SK-N-SH (cell line): Measurements from ENCODE around the gene TIMM17A. TPM values are rescaled to one million over a fixed set of nuclear protein-coding genes. Genes with fewer than 3 reads are reported as not detected.

ENCODE experiments used
- CTCF ChIA-PET: fragments of 300-600, 350-600 bp; formaldehyde crosslinking; extraction: SDS; loops from one replicate; lab custom pipeline; 2021; lab: Yijun Ruan, JAX
- POLR2A ChIA-PET: fragments of 350-600 bp; sonication (Branson Sonifier 250); formaldehyde crosslinking; extraction: SDS; loops from one replicate; lab custom pipeline; 2020; ENCODE audit warnings: antibody characterized with exemption, inconsistent platforms; lab: Yijun Ruan, JAX
- DNase-seq: peaks from one replicate; pipeline ENCODE4 v3.0.0; 2012
- H2AFZ ChIP-seq: fragments of 200-600 bp; sonication (generic); 2 replicates; pipeline ENCODE4 v1.8.1; 2016; ENCODE audit warnings: antibody characterized with exemption, mild to moderate bottlenecking, low read depth
- H3F3A ChIP-seq: fragments of 200-600 bp; sonication (generic); replicated peaks from 2 replicates; pipeline ENCODE3; 2016; ENCODE audit warnings: antibody characterized with exemption, mild to moderate bottlenecking; ENCODE audit not compliant: insufficient read depth
- H3K27ac ChIP-seq, 2 experiments: fragments of 200-500 bp in 1 of 2; fragments of 200-600 bp in 1 of 2; sonication (Bioruptor generic) in 1 of 2; sonication (generic), shearing (Covaris generic) in 1 of 2; 2 replicates each; pipeline versions ENCODE4 v1.5.1 to v1.6.1; 2014 to 2016; ENCODE audit warnings: low read depth in 2 of 2, inconsistent platforms in 1 of 2, low read length in 1 of 2, mild to moderate bottlenecking in 1 of 2, mixed read lengths in 1 of 2
- H3K27me3 ChIP-seq: fragments of 200-600 bp; sonication (generic), shearing (Covaris generic); 2 replicates; pipeline ENCODE4 v1.6.1; 2016; ENCODE audit warnings: mixed run types; ENCODE audit not compliant: insufficient read depth
- H3K36me3 ChIP-seq, 2 experiments: fragments of 200-500 bp in 1 of 2; fragments of 200-600 bp in 1 of 2; sonication (Bioruptor generic) in 1 of 2; sonication (generic) in 1 of 2; replicated peaks in 1 of 2; 2 replicates each; pipeline versions ENCODE3 to v1.5.1; 2014 to 2016; ENCODE audit warnings: low read length in 1 of 2, mild to moderate bottlenecking in 1 of 2; ENCODE audit not compliant: insufficient read depth in 2 of 2, control insufficient read depth in 1 of 2
- H3K4me1 ChIP-seq, 2 experiments: fragments of 200-500 bp in 1 of 2; fragments of 200-600 bp in 1 of 2; sonication (Bioruptor generic) in 1 of 2; sonication (generic), shearing (Covaris generic) in 1 of 2; 2 replicates each; pipeline versions ENCODE4 v1.5.1 to v1.6.1; 2014 to 2016; ENCODE audit warnings: low read depth in 1 of 2, low read length in 1 of 2, mixed run types in 1 of 2; ENCODE audit not compliant: insufficient read depth in 2 of 2, control insufficient read depth in 1 of 2
- H3K4me2 ChIP-seq: fragments of 200-600 bp; sonication (generic), shearing (Covaris generic); 2 replicates; pipeline ENCODE4 v1.6.1; 2017; ENCODE audit warnings: mixed run types
- H3K4me3 ChIP-seq, 2 experiments: fragments of 200-500 bp in 1 of 2; fragments of 200-600 bp in 1 of 2; sonication (Bioruptor generic) in 1 of 2; sonication (generic), shearing (Covaris generic) in 1 of 2; 2 replicates each; pipeline versions ENCODE4 v1.5.1 to v1.8.1; 2014 to 2016; ENCODE audit warnings: low read depth in 2 of 2, inconsistent platforms in 1 of 2, low read length in 1 of 2, mild to moderate bottlenecking in 1 of 2, mixed read lengths in 1 of 2, moderate library complexity in 1 of 2
- H3K79me2 ChIP-seq: fragments of 200-600 bp; sonication (generic); 2 replicates; pipeline ENCODE4 v1.8.1; 2017; ENCODE audit warnings: mild to moderate bottlenecking; ENCODE audit not compliant: insufficient read depth
- H3K9ac ChIP-seq: fragments of 200-600 bp; sonication (generic); 2 replicates; pipeline ENCODE4 v1.6.1; 2017; ENCODE audit warnings: mixed run types
- H3K9me2 ChIP-seq: fragments of 200-600 bp; sonication (generic); 2 replicates; pipeline ENCODE4 v1.6.1; 2017; ENCODE audit warnings: mixed run types
- H3K9me3 ChIP-seq: fragments of 200-600 bp; sonication (generic); 2 replicates; pipeline ENCODE4 v1.6.1; 2017; ENCODE audit warnings: mixed run types, mild to moderate bottlenecking, moderate library complexity
- H4K20me1 ChIP-seq: fragments of 200-600 bp; sonication (generic); 2 replicates; pipeline ENCODE4 v1.6.1; 2017; ENCODE audit warnings: mild to moderate bottlenecking, mixed run types; ENCODE audit not compliant: insufficient read depth
- CHD2 ChIP-seq: fragments of 150-350 bp; IDR thresholded peaks from 2 replicates; pipeline ENCODE4 v1.6.1; 2018; ENCODE audit warnings: low read length; ENCODE audit not compliant: partially characterized antibody
- FOSL2 ChIP-seq: IDR thresholded peaks from 2 replicates; pipeline ENCODE4 v1.4.0; 2012; ENCODE audit warnings: low read depth, mild to moderate bottlenecking, moderate library complexity, borderline replicate concordance
- FOXJ3 ChIP-seq: sonication (generic); formaldehyde crosslinking; IDR thresholded peaks from 2 replicates; pipeline ENCODE4 v1.5.1; 2020; ENCODE audit warnings: mild to moderate bottlenecking, missing genetic modification reagents
- GATA2 ChIP-seq: sonication (generic); formaldehyde crosslinking; IDR thresholded peaks from 2 replicates; pipeline ENCODE4 v1.5.0; 2020; ENCODE audit warnings: mild to moderate bottlenecking, missing genetic modification reagents
- JUND ChIP-seq: IDR thresholded peaks from 2 replicates; pipeline ENCODE4 v1.4.0; 2012
- MEF2A ChIP-seq: IDR thresholded peaks from 2 replicates; pipeline ENCODE4 v1.4.0; 2012; ENCODE audit warnings: low read depth, borderline replicate concordance
- NFIC ChIP-seq: IDR thresholded peaks from 2 replicates; pipeline ENCODE4 v1.4.0; 2012; ENCODE audit warnings: borderline replicate concordance
- NRF1 ChIP-seq: IDR thresholded peaks from 2 replicates; pipeline ENCODE4 v1.6.1; 2012; ENCODE audit warnings: low read depth, mild to moderate bottlenecking, low read length
- POLR2AphosphoS5 ChIP-seq: IDR thresholded peaks from 2 replicates; pipeline ENCODE4 v1.6.1; 2012; ENCODE audit warnings: low read depth, low read length
- RCOR1 ChIP-seq: fragments of 150-350 bp; IDR thresholded peaks from 2 replicates; pipeline ENCODE4 v1.6.1; 2017; ENCODE audit warnings: antibody characterized with exemption, low read length
- RFX5 ChIP-seq: IDR thresholded peaks from 2 replicates; pipeline ENCODE4 v1.6.1; 2012; ENCODE audit warnings: mild to moderate bottlenecking, improper control_type of control experiment, low read length
- RXRA ChIP-seq: IDR thresholded peaks from 2 replicates; pipeline ENCODE4 v1.4.0; 2012; ENCODE audit warnings: low read depth, mild to moderate bottlenecking, borderline replicate concordance
- TAF1 ChIP-seq: IDR thresholded peaks from 2 replicates; pipeline ENCODE4 v1.6.1; 2012; ENCODE audit warnings: low read depth, mild to moderate bottlenecking, low read length, moderate library complexity, borderline replicate concordance
- TCF12 ChIP-seq: IDR thresholded peaks from 2 replicates; pipeline ENCODE4 v1.4.0; 2012
- YY1 ChIP-seq: IDR thresholded peaks from 2 replicates; pipeline ENCODE4 v1.4.0; 2012; ENCODE audit warnings: low read depth, mild to moderate bottlenecking
- WGBS: methylation state at CpG from one replicate; pipeline ENCODE4 v1.1.6; 2017; ENCODE audit warnings: low lambda C conversion rate; 5-methylcytosine and 5-hydroxymethylcytosine counted together
- polyA plus RNA-seq, 3 experiments: library from polyadenylated mRNA; depleted of rRNA; stranded (reverse); fragments of >200 nt; gene quantifications; 2 replicates each; pipeline ENCODE4 v1.2.3, GENCODE V29; 2012
- TF ChIP-seq, protein P1 (sequence below): IDR thresholded peaks from 2 replicates; pipeline ENCODE4 v1.4.0; 2012; ENCODE audit warnings: low read depth, borderline replicate concordance
- TF ChIP-seq, protein P2 (sequence below): fragments of 150-350 bp; IDR thresholded peaks from 2 replicates; pipeline ENCODE4 v1.6.1; 2017; ENCODE audit warnings: antibody characterized with exemption, low read length, low read depth, borderline replicate concordance
- TF ChIP-seq, protein P3 (sequence below): IDR thresholded peaks from 2 replicates; pipeline ENCODE4 v1.4.0; 2012; ENCODE audit warnings: low read depth
- TF ChIP-seq, protein P4 (sequence below): IDR thresholded peaks from 2 replicates; pipeline ENCODE4 v1.4.0; 2012; ENCODE audit warnings: low read depth, borderline replicate concordance
- TF ChIP-seq, protein P5 (sequence below): IDR thresholded peaks from 2 replicates; pipeline ENCODE4 v1.6.1; 2012; ENCODE audit warnings: mild to moderate bottlenecking, low read depth, low read length, moderate library complexity
- TF ChIP-seq, protein P6 (sequence below): fragments of 150-350 bp; IDR thresholded peaks from 2 replicates; pipeline ENCODE4 v1.6.1; 2016; ENCODE audit warnings: mild to moderate bottlenecking, low read depth, low read length
- TF ChIP-seq, protein P7 (sequence below): IDR thresholded peaks from 2 replicates; pipeline ENCODE4; 2012

The TIMM17A gene
- 33.6 and 51.6 TPM in 2 replicates for polyA plus RNA-seq (2012; rRNA removed)
- polyA plus RNA-seq (2012; cell fraction: cytosol; rRNA removed): 59.3 and 72.7 TPM in 2 replicates
- 20.6 and 39.2 TPM in 2 replicates for polyA plus RNA-seq (2012; cell fraction: nucleus; rRNA removed)

DNA sequence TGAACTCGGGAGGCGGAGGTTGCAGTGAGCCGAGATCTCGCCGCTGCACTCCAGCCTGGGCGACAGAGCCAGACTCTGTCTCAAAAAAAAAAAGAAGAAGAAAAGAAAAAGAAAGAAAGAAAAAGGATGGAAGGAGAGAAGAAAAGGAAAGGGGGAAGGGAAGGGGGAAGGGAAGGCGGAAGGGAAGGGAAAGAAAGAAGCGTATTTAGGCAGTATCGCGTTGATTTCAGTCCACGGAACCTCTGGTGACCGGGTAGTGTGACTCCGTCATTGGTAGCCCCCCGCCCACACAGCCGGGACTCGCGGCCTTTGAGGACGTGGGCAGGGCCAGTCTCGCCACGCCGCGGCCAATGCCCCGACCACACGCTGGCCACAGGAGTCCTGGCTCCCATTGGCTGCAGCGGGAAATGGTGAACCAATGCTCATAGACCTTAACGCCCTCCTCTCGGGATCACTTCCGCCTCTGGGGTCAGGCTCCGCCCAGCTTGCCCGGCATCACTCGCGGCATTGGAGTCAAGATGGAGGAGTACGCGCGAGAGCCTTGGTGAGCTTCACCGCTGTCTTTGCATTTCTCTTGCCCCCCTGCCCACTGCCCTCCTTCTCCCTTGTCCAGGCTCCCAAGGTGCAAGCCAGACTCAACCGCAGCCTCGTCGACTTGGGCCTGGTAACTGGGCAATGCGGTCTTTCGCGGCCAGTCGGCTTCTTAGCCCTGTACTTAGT lies at the start of gene TIMM17A:
TSS of gene TIMM17A (plus strand) at position 495 of the 720 bp plus-strand sequence. CDS start at position 519, 24 bp downstream.
- ChIA-PET CTCF (interaction anchor here (0.9 to 6.4 kb wide), 5 partner anchors 9 to 60 kb away, joined by 3 to 49 read pairs (median 4); partner anchors contain the start of gene LMOD1), POLR2A (interaction anchor here (0.6 to 1.2 kb wide), 6 partner anchors 9 to 63 kb away, joined by 3 to 6 read pairs (median 3); partner anchors contain the start of gene LMOD1)
- WGBS: 1% methylated on average over 29 of the region's 43 CpGs
- Histone ChIP-seq H3F3A (peaks cover 11% of the 10 kb centered on the region), H3K4me2 (peak within 1 kb of the TSS; percentile 80), H2AFZ (peak within 1 kb of the TSS; percentile 98), H4K20me1 (peaks cover 10% of the 10 kb centered on the region), H3K36me3 (peaks cover 19 to 26% of the 10 kb centered on the region in 2 experiments), H3K9ac (peak within 1 kb of the TSS; percentile 94), H3K9me3 (no peaks in the 10 kb centered on the region), H3K4me3 (peak within 1 kb of the TSS; percentile 84 to 98), H3K27ac (peak within 1 kb of the TSS; percentile 81 to 94), H3K79me2 (peaks cover 57% of the 10 kb centered on the region), H3K4me1 (peaks cover 0 to 3% of the 10 kb centered on the region in 2 experiments; a peak in 2 of 4 replicates), H3K9me2 (no peaks in the 10 kb centered on the region), H3K27me3 (no peaks in the 10 kb centered on the region)
- peak; percentile 94 for DNase-seq
- TF ChIP-seq, protein P1, sequence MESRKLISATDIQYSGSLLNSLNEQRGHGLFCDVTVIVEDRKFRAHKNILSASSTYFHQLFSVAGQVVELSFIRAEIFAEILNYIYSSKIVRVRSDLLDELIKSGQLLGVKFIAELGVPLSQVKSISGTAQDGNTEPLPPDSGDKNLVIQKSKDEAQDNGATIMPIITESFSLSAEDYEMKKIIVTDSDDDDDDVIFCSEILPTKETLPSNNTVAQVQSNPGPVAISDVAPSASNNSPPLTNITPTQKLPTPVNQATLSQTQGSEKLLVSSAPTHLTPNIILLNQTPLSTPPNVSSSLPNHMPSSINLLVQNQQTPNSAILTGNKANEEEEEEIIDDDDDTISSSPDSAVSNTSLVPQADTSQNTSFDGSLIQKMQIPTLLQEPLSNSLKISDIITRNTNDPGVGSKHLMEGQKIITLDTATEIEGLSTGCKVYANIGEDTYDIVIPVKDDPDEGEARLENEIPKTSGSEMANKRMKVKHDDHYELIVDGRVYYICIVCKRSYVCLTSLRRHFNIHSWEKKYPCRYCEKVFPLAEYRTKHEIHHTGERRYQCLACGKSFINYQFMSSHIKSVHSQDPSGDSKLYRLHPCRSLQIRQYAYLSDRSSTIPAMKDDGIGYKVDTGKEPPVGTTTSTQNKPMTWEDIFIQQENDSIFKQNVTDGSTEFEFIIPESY: peak; percentile 90
- TF ChIP-seq, protein P2, sequence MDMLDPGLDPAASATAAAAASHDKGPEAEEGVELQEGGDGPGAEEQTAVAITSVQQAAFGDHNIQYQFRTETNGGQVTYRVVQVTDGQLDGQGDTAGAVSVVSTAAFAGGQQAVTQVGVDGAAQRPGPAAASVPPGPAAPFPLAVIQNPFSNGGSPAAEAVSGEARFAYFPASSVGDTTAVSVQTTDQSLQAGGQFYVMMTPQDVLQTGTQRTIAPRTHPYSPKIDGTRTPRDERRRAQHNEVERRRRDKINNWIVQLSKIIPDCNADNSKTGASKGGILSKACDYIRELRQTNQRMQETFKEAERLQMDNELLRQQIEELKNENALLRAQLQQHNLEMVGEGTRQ: no peak
- TF ChIP-seq, protein P3, sequence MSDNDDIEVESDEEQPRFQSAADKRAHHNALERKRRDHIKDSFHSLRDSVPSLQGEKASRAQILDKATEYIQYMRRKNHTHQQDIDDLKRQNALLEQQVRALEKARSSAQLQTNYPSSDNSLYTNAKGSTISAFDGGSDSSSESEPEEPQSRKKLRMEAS: peak; percentile 85; the same call in 1 of the 2 replicates
- peak; percentile 93 for TF ChIP-seq YY1
- no peak for TF ChIP-seq TCF12
- no peak for TF ChIP-seq RXRA
- TF ChIP-seq, protein P4, sequence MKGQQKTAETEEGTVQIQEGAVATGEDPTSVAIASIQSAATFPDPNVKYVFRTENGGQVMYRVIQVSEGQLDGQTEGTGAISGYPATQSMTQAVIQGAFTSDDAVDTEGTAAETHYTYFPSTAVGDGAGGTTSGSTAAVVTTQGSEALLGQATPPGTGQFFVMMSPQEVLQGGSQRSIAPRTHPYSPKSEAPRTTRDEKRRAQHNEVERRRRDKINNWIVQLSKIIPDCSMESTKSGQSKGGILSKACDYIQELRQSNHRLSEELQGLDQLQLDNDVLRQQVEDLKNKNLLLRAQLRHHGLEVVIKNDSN: no peak
- TF ChIP-seq RFX5: peak; percentile 71
- TF ChIP-seq TAF1: peak; percentile 84
- TF ChIP-seq, protein P5, sequence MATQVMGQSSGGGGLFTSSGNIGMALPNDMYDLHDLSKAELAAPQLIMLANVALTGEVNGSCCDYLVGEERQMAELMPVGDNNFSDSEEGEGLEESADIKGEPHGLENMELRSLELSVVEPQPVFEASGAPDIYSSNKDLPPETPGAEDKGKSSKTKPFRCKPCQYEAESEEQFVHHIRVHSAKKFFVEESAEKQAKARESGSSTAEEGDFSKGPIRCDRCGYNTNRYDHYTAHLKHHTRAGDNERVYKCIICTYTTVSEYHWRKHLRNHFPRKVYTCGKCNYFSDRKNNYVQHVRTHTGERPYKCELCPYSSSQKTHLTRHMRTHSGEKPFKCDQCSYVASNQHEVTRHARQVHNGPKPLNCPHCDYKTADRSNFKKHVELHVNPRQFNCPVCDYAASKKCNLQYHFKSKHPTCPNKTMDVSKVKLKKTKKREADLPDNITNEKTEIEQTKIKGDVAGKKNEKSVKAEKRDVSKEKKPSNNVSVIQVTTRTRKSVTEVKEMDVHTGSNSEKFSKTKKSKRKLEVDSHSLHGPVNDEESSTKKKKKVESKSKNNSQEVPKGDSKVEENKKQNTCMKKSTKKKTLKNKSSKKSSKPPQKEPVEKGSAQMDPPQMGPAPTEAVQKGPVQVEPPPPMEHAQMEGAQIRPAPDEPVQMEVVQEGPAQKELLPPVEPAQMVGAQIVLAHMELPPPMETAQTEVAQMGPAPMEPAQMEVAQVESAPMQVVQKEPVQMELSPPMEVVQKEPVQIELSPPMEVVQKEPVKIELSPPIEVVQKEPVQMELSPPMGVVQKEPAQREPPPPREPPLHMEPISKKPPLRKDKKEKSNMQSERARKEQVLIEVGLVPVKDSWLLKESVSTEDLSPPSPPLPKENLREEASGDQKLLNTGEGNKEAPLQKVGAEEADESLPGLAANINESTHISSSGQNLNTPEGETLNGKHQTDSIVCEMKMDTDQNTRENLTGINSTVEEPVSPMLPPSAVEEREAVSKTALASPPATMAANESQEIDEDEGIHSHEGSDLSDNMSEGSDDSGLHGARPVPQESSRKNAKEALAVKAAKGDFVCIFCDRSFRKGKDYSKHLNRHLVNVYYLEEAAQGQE: no peak
- TF ChIP-seq, protein P6, sequence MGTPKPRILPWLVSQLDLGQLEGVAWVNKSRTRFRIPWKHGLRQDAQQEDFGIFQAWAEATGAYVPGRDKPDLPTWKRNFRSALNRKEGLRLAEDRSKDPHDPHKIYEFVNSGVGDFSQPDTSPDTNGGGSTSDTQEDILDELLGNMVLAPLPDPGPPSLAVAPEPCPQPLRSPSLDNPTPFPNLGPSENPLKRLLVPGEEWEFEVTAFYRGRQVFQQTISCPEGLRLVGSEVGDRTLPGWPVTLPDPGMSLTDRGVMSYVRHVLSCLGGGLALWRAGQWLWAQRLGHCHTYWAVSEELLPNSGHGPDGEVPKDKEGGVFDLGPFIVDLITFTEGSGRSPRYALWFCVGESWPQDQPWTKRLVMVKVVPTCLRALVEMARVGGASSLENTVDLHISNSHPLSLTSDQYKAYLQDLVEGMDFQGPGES: no peak; the same call in none of the 2 replicates
- TF ChIP-seq GATA2 (CRISPR knock-in tag): no peak
- TF ChIP-seq JUND: no peak
- TF ChIP-seq, protein P7, sequence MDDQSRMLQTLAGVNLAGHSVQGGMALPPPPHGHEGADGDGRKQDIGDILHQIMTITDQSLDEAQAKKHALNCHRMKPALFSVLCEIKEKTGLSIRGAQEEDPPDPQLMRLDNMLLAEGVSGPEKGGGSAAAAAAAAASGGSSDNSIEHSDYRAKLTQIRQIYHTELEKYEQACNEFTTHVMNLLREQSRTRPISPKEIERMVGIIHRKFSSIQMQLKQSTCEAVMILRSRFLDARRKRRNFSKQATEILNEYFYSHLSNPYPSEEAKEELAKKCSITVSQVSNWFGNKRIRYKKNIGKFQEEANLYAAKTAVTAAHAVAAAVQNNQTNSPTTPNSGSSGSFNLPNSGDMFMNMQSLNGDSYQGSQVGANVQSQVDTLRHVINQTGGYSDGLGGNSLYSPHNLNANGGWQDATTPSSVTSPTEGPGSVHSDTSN: no peak
- no peak for TF ChIP-seq FOXJ3 (CRISPR knock-in tag)
- no peak for TF ChIP-seq FOSL2
- TF ChIP-seq NRF1: no peak
- no peak for TF ChIP-seq NFIC
- TF ChIP-seq POLR2AphosphoS5: peak; percentile 96
- TF ChIP-seq CHD2: peak; percentile 97
- no peak for TF ChIP-seq MEF2A
- no peak for TF ChIP-seq RCOR1
